Panc1 (cell line): Measurements from ENCODE around the gene PLCL1. TPM values are rescaled to one million over a fixed set of nuclear protein-coding genes. Genes with fewer than 3 reads are reported as not detected.

Source experiments
- ATAC-seq: fragments of 200-7000 bp; cut with Tn5 transposase; 2 replicates; pipeline ENCODE4 v1.9.1; 2020; ENCODE audit warnings: mild to moderate bottlenecking, moderate library complexity
- BruUV-seq: library from RNA; stranded (reverse); fragments of 400-500 nt; replicated peaks from 2 replicates; lab custom pipeline; 2021; lab: Mats Ljungman, UMichigan
- CTCF ChIA-PET: fragments of 300-600 bp; sonication (Branson Sonifier 250); formaldehyde crosslinking; loops from one replicate; lab custom pipeline; 2022; ENCODE audit warnings: antibody characterized with exemption; lab: Charles Lee
- POLR2A ChIA-PET: fragments of 300-600 bp; sonication (Branson Sonifier 250); formaldehyde crosslinking; loops from one replicate; lab custom pipeline; 2022; ENCODE audit warnings: antibody characterized with exemption; lab: Charles Lee
- DNase-seq: peaks from one replicate; pipeline ENCODE4 v3.0.0-alpha.2; 2010; ENCODE audit warnings: low read depth, low spot score
- H3K27ac ChIP-seq: 2 replicates; pipeline ENCODE4 v1.5.1; 2011; ENCODE audit warnings: mild to moderate bottlenecking, low read length, inconsistent platforms
- H3K27me3 ChIP-seq: fragments of 200-500 bp; sonication (Bioruptor generic); 2 replicates; pipeline ENCODE4 v1.6.0; 2014; ENCODE audit warnings: low read length, inconsistent platforms; ENCODE audit not compliant: control insufficient read depth, insufficient read depth
- H3K36me3 ChIP-seq: fragments of 200-500 bp; sonication (Bioruptor generic); 2 replicates; pipeline ENCODE4 v1.5.1; 2014; ENCODE audit warnings: inconsistent platforms, mild to moderate bottlenecking, low read length, moderate library complexity; ENCODE audit not compliant: control insufficient read depth, insufficient read depth
- H3K4me1 ChIP-seq: 2 replicates; pipeline ENCODE4 v1.5.1; 2011; ENCODE audit warnings: inconsistent platforms, mild to moderate bottlenecking, low read length, moderate library complexity; ENCODE audit not compliant: control insufficient read depth, insufficient read depth
- H3K4me3 ChIP-seq, 2 experiments: 2 replicates each; pipeline ENCODE4 v1.5.1; 2011 to 2012; ENCODE audit warnings: low read depth in 2 of 2, low read length in 2 of 2, mild to moderate bottlenecking in 2 of 2, inconsistent platforms in 1 of 2, moderate library complexity in 1 of 2
- H3K9me3 ChIP-seq: fragments of 200-500 bp; sonication (Bioruptor generic); 2 replicates; pipeline ENCODE4 v1.5.1; 2014; ENCODE audit warnings: low read depth, mild to moderate bottlenecking, inconsistent platforms, low read length, moderate library complexity; ENCODE audit not compliant: control insufficient read depth, insufficient read depth
- CTCF ChIP-seq: fragments of 450-650 bp; IDR thresholded peaks from 2 replicates; pipeline ENCODE4 v1.5.1; 2017; ENCODE audit warnings: mild to moderate bottlenecking
- POLR2AphosphoS5 ChIP-seq: IDR thresholded peaks from 2 replicates; pipeline ENCODE4 v1.6.1; 2012; ENCODE audit warnings: mild to moderate bottlenecking, low read depth, low read length, moderate library complexity
- REST ChIP-seq, 2 experiments: IDR thresholded peaks; 2 replicates each; pipeline ENCODE4 v1.6.1; 2011 to 2012; ENCODE audit warnings: low read depth in 2 of 2, control low read depth in 1 of 2, low read length in 1 of 2, mild to moderate bottlenecking in 1 of 2, moderate library complexity in 1 of 2; ENCODE audit not compliant: insufficient read depth in 1 of 2
- SIN3A ChIP-seq: IDR thresholded peaks from 2 replicates; pipeline ENCODE4 v1.6.1; 2012; ENCODE audit warnings: low read depth, mild to moderate bottlenecking, low read length, moderate library complexity, borderline replicate concordance; ENCODE audit not compliant: insufficient read depth
- TCF7L2 ChIP-seq: IDR thresholded peaks from 2 replicates; pipeline ENCODE4 v1.6.1; 2011; ENCODE audit warnings: mild to moderate bottlenecking, low read depth, low read length, inconsistent platforms
- in situ Hi-C: cut with HindIII; loops from 2 replicates; pipeline ENCODE4 v1.10.0; 2016; ENCODE audit warnings: low sequenced_read_pairs, low pct_unique_long_range_greater_than_20kb
- intact Hi-C: fragments of 100-400 bp; cut with micrococcal nuclease; formaldehyde crosslinking; loops from one replicate; pipeline ENCODE4 v1.10.0; 2022; ENCODE audit not compliant: unreplicated experiment
- total RNA-seq: library from RNA; stranded (reverse); gene quantifications from one replicate; pipeline ENCODE4 v1.2.1, GENCODE V29; 2021; ENCODE audit not compliant: unreplicated experiment

The PLCL1 gene
- total RNA-seq, 1 experiment from 2014 or later = not detected

- Histone ChIP-seq H3K27ac (no peak overlapping the region), H3K4me3 (no peak overlapping the region), H3K27me3 (peaks cover 4% of the 10 kb centered on the region; the same call in 1 of the 2 replicates), H3K36me3 (no peaks in the 10 kb centered on the region), H3K4me1 (no peaks in the 10 kb centered on the region), H3K9me3 (no peaks in the 10 kb centered on the region)
- ATAC-seq (no peak), DNase-seq (no peak)
- POLR2A ChIA-PET = no interaction called here
- no TSS peak for BruUV-seq
- intact Hi-C loops = no loop called here
- no peak for TF ChIP-seq CTCF
- TF ChIP-seq TCF7L2 = no peak
- no peak for TF ChIP-seq SIN3A
- no peak for TF ChIP-seq REST (IDR thresholded peaks at IDR 0.05; ENCODE audit: insufficient read depth in 1 of 2, low read depth in 2 of 2, low read length in 1 of 2)
- TF ChIP-seq POLR2AphosphoS5 = no peak
- in situ Hi-C loops = no loop called here
- CTCF ChIA-PET = no interaction called here
Measured at GRCh38 chr2:198146346-198146940, 342.1 kb downstream of the PLCL1 start.

GRCh38 chr2:198157314-198157713, 352.9 kb downstream of the PLCL1 start:
- Histone ChIP-seq H3K9me3 (no peaks in the 10 kb centered on the region), H3K4me1 (no peaks in the 10 kb centered on the region), H3K36me3 (no peaks in the 10 kb centered on the region), H3K27ac (no peak overlapping the region), H3K27me3 (peaks cover 2% of the 10 kb centered on the region; the same call in 1 of the 2 replicates), H3K4me3 (no peak overlapping the region)
- TF ChIP-seq SIN3A (no peak), CTCF (no peak), REST (IDR thresholded peaks at IDR 0.05; ENCODE audit: insufficient read depth in 1 of 2, low read depth in 2 of 2, low read length in 1 of 2) (no peak), TCF7L2 (no peak), POLR2AphosphoS5 (no peak)
- ChIA-PET CTCF (no interaction called here), POLR2A (no interaction called here)
- intact Hi-C loops = no loop called here
- DNase-seq (no peak), ATAC-seq (no peak)
- BruUV-seq = no TSS peak
- in situ Hi-C loops = no loop called here
